ENCODE measurements around the gene GPSM1. TPM values are rescaled to one million over a fixed set of nuclear protein-coding genes. Genes with fewer than 3 reads are reported as not detected.

Gene GPSM1
- total RNA-seq, 1 experiment from 2014 or later = 26.4 TPM

GRCh38 chr9:136303066-136303824 is 24.1 kb upstream of the GPSM1 start:
- BruUV-seq (replicated peaks) = no TSS peak

DNA sequence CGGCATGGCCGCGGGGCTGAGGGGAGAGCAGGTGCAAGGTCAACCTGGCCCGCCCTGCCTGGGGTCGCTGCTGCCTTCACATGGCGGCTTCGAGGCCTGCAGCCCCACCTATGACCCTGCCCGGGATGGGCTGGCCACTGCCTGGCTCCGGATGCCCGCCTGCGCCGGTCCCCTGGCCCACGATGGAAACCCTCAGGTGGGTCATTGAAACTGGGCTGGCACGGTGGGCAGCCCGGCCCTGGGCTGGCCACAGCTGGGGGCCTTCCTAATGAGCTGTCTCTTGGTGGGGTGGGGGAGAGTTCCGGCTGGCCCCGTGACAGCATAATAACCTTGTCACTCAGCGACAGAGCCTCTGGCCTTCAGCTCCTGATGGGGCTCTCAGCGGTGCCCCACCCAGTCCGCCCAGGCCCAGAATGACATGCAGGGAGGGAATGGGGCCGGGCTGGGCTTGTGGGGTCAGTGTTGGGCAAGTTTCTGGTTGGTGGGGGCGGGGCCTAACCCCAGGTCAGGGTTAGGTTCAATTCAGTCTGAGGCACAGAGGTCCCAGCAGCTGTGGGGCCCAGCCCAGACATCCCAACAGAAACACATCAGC is 23.4 kb upstream of the GPSM1 start, which contains the start of gene CCDC187:
TSS of gene CCDC187 (minus strand) at position 270 of the 592 bp plus-strand sequence. CDS start at position 6, 264 bp downstream.
- no TSS peak for BruUV-seq (replicated peaks)
- H3K27ac ChIP-seq (ENCODE audit: low read depth, low read length) = no peak within 1 kb of the TSS
- ChIA-PET RAD21 (ENCODE audit: low non-redundant PET in 1 of 2, low total read pairs in 2 of 2, uncharacterized antibody in 2 of 2, unreplicated experiment in 2 of 2) (no interaction called here), CTCF (no interaction called here), POLR2A (no interaction called here)
- H3K4me1 ChIP-seq (ENCODE audit: control insufficient read depth in 1 of 2, insufficient read depth in 2 of 2, low read length in 2 of 2) = no peaks in the 10 kb centered on the region; a peak in 1 of 4 replicates
- no peaks in the 10 kb centered on the region for H3K9me2 ChIP-seq (ENCODE audit: insufficient read depth)
- no peak within 1 kb of the TSS for H3K4me2 ChIP-seq (ENCODE audit: low read length)
- H3K9ac ChIP-seq (ENCODE audit: low read length) = no peak within 1 kb of the TSS
- TF ChIP-seq CBX3 (IDR thresholded peaks at IDR 0.05; ENCODE audit: low read depth) (no peak), EZH2phosphoT487 (IDR thresholded peaks at IDR 0.05; ENCODE audit: borderline replicate concordance) (no peak)
- H3K4me3 ChIP-seq (replicated peaks in 1 of 2; ENCODE audit: low read depth in 1 of 2, low read length in 2 of 2) = no peak within 1 kb of the TSS
- H4K20me1 ChIP-seq (ENCODE audit: insufficient read depth) = no peaks in the 10 kb centered on the region
- peaks cover 0 to 5% of the 10 kb centered on the region in 2 experiments; a peak in 1 of 4 replicates for H3K9me3 ChIP-seq (ENCODE audit: control insufficient read depth in 1 of 2, insufficient read depth in 1 of 2, low read depth in 1 of 2, low read length in 2 of 2)
- ATAC-seq (no peak), DNase-seq (ENCODE audit: low read depth, low spot score) (no peak)
- no peaks in the 10 kb centered on the region for H3K27me3 ChIP-seq (ENCODE audit: insufficient read depth, low read length)
- no peaks in the 10 kb centered on the region for H3K36me3 ChIP-seq (ENCODE audit: control insufficient read depth in 1 of 2, insufficient read depth in 2 of 2, low read length in 2 of 2)
- H3K79me2 ChIP-seq (ENCODE audit: insufficient read depth, low read length) = no peaks in the 10 kb centered on the region
- intact Hi-C loops (cut with micrococcal nuclease) = no loop called here
- H2AFZ ChIP-seq (ENCODE audit: low read depth, low read length, poor library complexity, severe bottlenecking) = no peak within 1 kb of the TSS

More at GRCh38 chr9:136303066-136303824, 24.1 kb upstream of the GPSM1 start:
- ATAC-seq (no peak), DNase-seq (ENCODE audit: low read depth, low spot score) (no peak)
- no peak for TF ChIP-seq EZH2phosphoT487 (IDR thresholded peaks at IDR 0.05; ENCODE audit: borderline replicate concordance)
- TF ChIP-seq RAD21 (IDR thresholded peaks at IDR 0.05; ENCODE audit: low read depth) = no peak
- TF ChIP-seq SP1 (IDR thresholded peaks at IDR 0.05; ENCODE audit: low read depth) = no peak
- no peak for TF ChIP-seq CEBPB (IDR thresholded peaks at IDR 0.05; ENCODE audit: low read depth)
- no peak for TF ChIP-seq JUND (IDR thresholded peaks at IDR 0.05)
- no peak for TF ChIP-seq YY1 (IDR thresholded peaks at IDR 0.05; ENCODE audit: extremely low read depth, insufficient replicate concordance, low read depth, low read length)
- TF ChIP-seq POLR2AphosphoS5 (IDR thresholded peaks at IDR 0.05; ENCODE audit: low read depth, low read length) = no peak
- TF ChIP-seq FOSL1 (IDR thresholded peaks at IDR 0.05; ENCODE audit: low read depth) = no peak
- TF ChIP-seq ATF3 (IDR thresholded peaks at IDR 0.05) = no peak
- no peak for TF ChIP-seq ELF1 (IDR thresholded peaks at IDR 0.05; ENCODE audit: borderline replicate concordance, low read depth)
- no peak for TF ChIP-seq CBX3 (IDR thresholded peaks at IDR 0.05; ENCODE audit: low read depth)
- no peak for TF ChIP-seq SRF (IDR thresholded peaks at IDR 0.05; ENCODE audit: low read depth)
- TF ChIP-seq ZFX (IDR thresholded peaks at IDR 0.05) = no peak
- ChIA-PET RAD21 (ENCODE audit: low non-redundant PET in 1 of 2, low total read pairs in 2 of 2, uncharacterized antibody in 2 of 2, unreplicated experiment in 2 of 2) (no interaction called here), CTCF (no interaction called here), POLR2A (no interaction called here)
- Histone ChIP-seq H3K79me2 (ENCODE audit: insufficient read depth, low read length) (no peaks in the 10 kb centered on the region), H4K20me1 (ENCODE audit: insufficient read depth) (no peaks in the 10 kb centered on the region), H3K9me3 (ENCODE audit: control insufficient read depth in 1 of 2, insufficient read depth in 1 of 2, low read depth in 1 of 2, low read length in 2 of 2) (peaks cover 0 to 1% of the 10 kb centered on the region in 2 experiments; a peak in 1 of 4 replicates), H3K27ac (ENCODE audit: low read depth, low read length) (no peak overlapping the region), H3K4me1 (ENCODE audit: control insufficient read depth in 1 of 2, insufficient read depth in 2 of 2, low read length in 2 of 2) (no peaks in the 10 kb centered on the region; a peak in 1 of 4 replicates), H3K27me3 (ENCODE audit: insufficient read depth, low read length) (no peaks in the 10 kb centered on the region), H3K36me3 (ENCODE audit: control insufficient read depth in 1 of 2, insufficient read depth in 2 of 2, low read length in 2 of 2) (no peaks in the 10 kb centered on the region), H2AFZ (ENCODE audit: low read depth, low read length, poor library complexity, severe bottlenecking) (no peak overlapping the region), H3K9me2 (ENCODE audit: insufficient read depth) (no peaks in the 10 kb centered on the region), H3K9ac (ENCODE audit: low read length) (no peak overlapping the region), H3K4me2 (ENCODE audit: low read length) (no peak overlapping the region), H3K4me3 (replicated peaks in 1 of 2; ENCODE audit: low read depth in 1 of 2, low read length in 2 of 2) (no peak overlapping the region)
- intact Hi-C loops (cut with micrococcal nuclease) = no loop called here

Data from HCT116 (cell line).